Mesendoderm (in vitro differentiated cells): ENCODE data around the gene PCDH1.

Experiments used
- DNase-seq: peaks from one replicate; pipeline ENCODE4 v3.0.0; 2013
- H2AK5ac ChIP-seq: 2 replicates; pipeline ENCODE4 v1.6.1; 2013; ENCODE audit warnings: low read length, inconsistent platforms
- H2BK120ac ChIP-seq: 2 replicates; pipeline ENCODE4 v1.6.1; 2013; ENCODE audit warnings: low read depth, mild to moderate bottlenecking, low read length, moderate library complexity, mixed read lengths
- H2BK15ac ChIP-seq: replicated peaks from 2 replicates; pipeline ENCODE4 v1.6.1; 2013; ENCODE audit warnings: low read depth, mild to moderate bottlenecking, moderate library complexity
- H2BK5ac ChIP-seq: 2 replicates; pipeline ENCODE4 v1.6.1; 2013; ENCODE audit warnings: low read length, inconsistent platforms
- H3K18ac ChIP-seq: 2 replicates; pipeline ENCODE4 v1.6.1; 2013; ENCODE audit warnings: mild to moderate bottlenecking, low read length, mixed read lengths
- H3K23ac ChIP-seq: one replicate; pipeline ENCODE4 v1.6.1; 2013; ENCODE audit warnings: low read length
- H3K27ac ChIP-seq: 2 replicates; pipeline ENCODE4 v1.5.1; 2013; ENCODE audit warnings: low read depth, mild to moderate bottlenecking, inconsistent platforms, low read length, moderate library complexity
- H3K27me3 ChIP-seq: 2 replicates; pipeline ENCODE4 v1.6.1; 2013; ENCODE audit warnings: low read length, control low read depth, mild to moderate bottlenecking, inconsistent platforms; ENCODE audit not compliant: insufficient read depth, poor library complexity
- H3K36me3 ChIP-seq: 2 replicates; pipeline ENCODE4 v1.6.1; 2013; ENCODE audit warnings: low read length, inconsistent platforms; ENCODE audit not compliant: control insufficient read depth, insufficient read depth
- H3K4ac ChIP-seq: one replicate; pipeline ENCODE4 v1.6.1; 2013; ENCODE audit warnings: low read depth, mild to moderate bottlenecking, low read length, moderate library complexity
- H3K4me1 ChIP-seq: 2 replicates; pipeline ENCODE4 v1.6.1; 2013; ENCODE audit warnings: low read depth, low read length, inconsistent platforms; ENCODE audit not compliant: control insufficient read depth
- H3K4me2 ChIP-seq: 2 replicates; pipeline ENCODE4 v1.6.1; 2013; ENCODE audit warnings: low read length
- H3K4me3 ChIP-seq: 2 replicates; pipeline ENCODE4 v1.5.1; 2013; ENCODE audit warnings: mild to moderate bottlenecking, low read length
- H3K56ac ChIP-seq: one replicate; pipeline ENCODE4 v1.6.1; 2013; ENCODE audit warnings: low read length
- H3K79me1 ChIP-seq: 2 replicates; pipeline ENCODE4 v1.6.1; 2013; ENCODE audit warnings: low read length, inconsistent platforms
- H3K79me2 ChIP-seq: 2 replicates; pipeline ENCODE4 v1.6.1; 2013; ENCODE audit warnings: mild to moderate bottlenecking, low read length; ENCODE audit not compliant: control insufficient read depth, insufficient read depth
- H3K9ac ChIP-seq: 2 replicates; pipeline ENCODE4 v1.6.1; 2013; ENCODE audit warnings: low read length, inconsistent platforms
- H4K5ac ChIP-seq: one replicate; pipeline ENCODE4 v1.6.1; 2013; ENCODE audit warnings: low read length
- H4K8ac ChIP-seq: one replicate; pipeline ENCODE4 v1.6.1; 2013; ENCODE audit warnings: low read depth, mild to moderate bottlenecking, control low read depth, low read length, moderate library complexity
- WGBS: extraction: QIAGEN DNeasy Blood & Tissue Kit; methylation state at CpG from one replicate; pipeline ENCODE4 v1.1.7; 2013; ENCODE audit warnings: low lambda C conversion rate, missing lambda C conversion rate; ENCODE audit not compliant: insufficient coverage; ENCODE audit errors: extremely low coverage; 5-methylcytosine and 5-hydroxymethylcytosine counted together

The PCDH1 gene

DNA sequence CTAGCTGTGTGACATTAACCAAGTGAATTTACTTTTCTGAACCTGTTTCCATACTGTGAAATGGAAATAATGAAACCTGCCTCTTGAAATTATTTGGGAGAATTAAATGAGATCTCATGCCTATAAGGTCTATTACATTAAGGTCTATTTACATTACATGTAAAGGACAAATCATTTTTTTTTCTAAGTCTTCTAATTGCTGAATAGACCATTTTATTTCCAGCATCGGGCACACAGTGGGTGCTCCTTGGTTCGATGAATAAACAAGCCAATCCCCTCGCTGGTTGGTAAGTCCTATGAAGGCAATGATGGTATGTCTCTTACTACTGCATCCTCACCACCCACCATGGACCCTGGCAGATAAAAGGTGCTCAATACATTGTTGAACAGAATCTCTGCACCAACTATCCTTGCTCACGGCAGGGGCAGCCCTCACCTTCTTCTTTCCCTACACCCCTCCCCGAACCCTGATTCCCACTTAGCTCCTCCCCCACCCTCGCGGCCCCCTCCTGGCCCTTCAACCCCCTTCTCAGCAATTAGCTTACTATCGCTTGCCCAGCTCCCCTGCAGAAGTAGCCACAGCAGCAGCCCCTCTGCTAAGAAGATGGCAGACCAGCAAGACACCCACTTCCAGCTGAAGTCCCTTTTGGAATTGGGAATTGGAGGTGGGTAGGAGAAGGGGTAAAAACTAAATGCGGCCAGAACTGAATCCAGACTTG is 3.0 kb downstream of the PCDH1 start:
- H3K18ac ChIP-seq = peak overlapping the region; percentile 18
- no peak overlapping the region for H3K4me3 ChIP-seq
- peak overlapping the region; percentile 99 for H3K4me2 ChIP-seq
- H3K79me1 ChIP-seq = peaks cover 21% of the 10 kb centered on the region
- peak overlapping the region; percentile 87 for H3K56ac ChIP-seq
- H3K23ac ChIP-seq = peak overlapping the region; percentile 57
- H3K79me2 ChIP-seq = peaks cover 43% of the 10 kb centered on the region
- no peaks in the 10 kb centered on the region for H3K27me3 ChIP-seq
- H3K27ac ChIP-seq = no peak overlapping the region
- DNase-seq = no peak
- no peaks in the 10 kb centered on the region for H3K36me3 ChIP-seq
- H3K4me1 ChIP-seq = peaks cover 27% of the 10 kb centered on the region
- H2BK15ac ChIP-seq = no peak overlapping the region
- no peak overlapping the region for H2BK5ac ChIP-seq
- H3K9ac ChIP-seq = peak overlapping the region; percentile 92
- no peak overlapping the region for H4K8ac ChIP-seq
- H4K5ac ChIP-seq = no peak overlapping the region
- no CpG with 5 or more reads among the region's 9 CpGs for WGBS
- H2AK5ac ChIP-seq = no peak overlapping the region
- H3K4ac ChIP-seq = no peak overlapping the region
- no peak overlapping the region for H2BK120ac ChIP-seq

DNA sequence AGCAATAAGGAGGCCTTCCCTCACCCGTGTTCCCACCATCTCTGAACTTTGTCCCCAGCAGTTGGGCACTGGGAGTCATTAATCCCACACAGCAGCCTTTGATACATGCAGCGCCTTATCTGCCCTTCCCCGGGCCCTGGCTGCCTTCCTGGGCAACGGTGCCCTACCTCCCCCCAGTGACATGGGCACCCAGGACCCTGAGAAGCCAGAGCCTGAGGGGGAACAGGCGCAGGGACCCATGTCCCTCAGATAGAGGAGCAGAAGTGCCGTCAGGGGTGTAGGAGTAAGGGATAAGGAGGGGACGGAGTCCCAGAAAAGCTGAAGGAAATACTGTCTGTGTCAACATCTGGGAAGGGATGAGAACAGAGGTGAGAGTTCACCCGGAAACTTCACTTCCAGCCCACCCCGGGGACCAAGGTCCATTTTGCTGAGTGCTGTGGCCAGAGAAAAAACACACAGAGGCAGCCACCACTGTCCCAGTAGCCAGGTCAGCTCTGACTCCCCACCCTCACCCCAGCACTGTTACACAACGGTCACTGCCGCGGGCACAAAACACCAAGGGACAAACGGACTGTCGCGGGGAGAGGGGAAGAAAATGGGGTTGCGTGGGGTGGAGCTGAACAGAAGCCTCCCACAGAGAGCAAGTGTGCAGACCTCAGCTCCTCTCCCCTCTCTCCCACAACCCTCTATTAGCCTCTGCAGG is 3.8 kb downstream of the PCDH1 start:
- no peak for DNase-seq
- Histone ChIP-seq H4K5ac (no peak overlapping the region), H3K23ac (no peak overlapping the region), H3K4me1 (peaks cover 32% of the 10 kb centered on the region), H3K27ac (no peak overlapping the region), H4K8ac (no peak overlapping the region), H2AK5ac (peak overlapping the region; percentile 88), H3K79me2 (peaks cover 49% of the 10 kb centered on the region), H3K36me3 (no peaks in the 10 kb centered on the region), H3K56ac (peak overlapping the region; percentile 75), H3K79me1 (peaks cover 29% of the 10 kb centered on the region), H3K4ac (no peak overlapping the region), H3K4me2 (no peak overlapping the region), H3K9ac (peak overlapping the region; percentile 24), H2BK120ac (no peak overlapping the region), H2BK15ac (no peak overlapping the region), H3K18ac (no peak overlapping the region), H3K4me3 (no peak overlapping the region), H2BK5ac (no peak overlapping the region), H3K27me3 (no peaks in the 10 kb centered on the region)
- WGBS = no CpG with 5 or more reads among the region's 16 CpGs

DNA sequence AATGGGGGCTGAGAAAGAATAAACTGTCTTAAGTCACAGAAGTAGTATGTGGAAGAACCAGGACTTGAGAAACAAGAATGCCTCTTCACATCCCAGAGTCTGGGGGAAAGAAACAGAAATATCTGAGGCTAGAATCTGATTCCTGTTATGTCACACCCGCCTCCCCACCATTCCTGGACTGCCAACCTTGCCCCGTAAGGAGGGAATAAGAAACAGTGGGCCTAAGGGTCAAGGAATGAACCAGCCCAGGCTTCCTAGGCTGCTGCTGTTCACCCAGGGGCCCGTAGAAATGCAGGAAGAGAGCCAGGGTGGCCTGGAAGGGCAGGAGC is 4.3 kb downstream of the PCDH1 start:
- Histone ChIP-seq H3K4me1 (peaks cover 32% of the 10 kb centered on the region), H2BK120ac (no peak overlapping the region), H3K4me2 (no peak overlapping the region), H3K36me3 (no peaks in the 10 kb centered on the region), H4K5ac (no peak overlapping the region), H3K27ac (no peak overlapping the region), H3K9ac (no peak overlapping the region), H3K79me2 (peaks cover 49% of the 10 kb centered on the region), H3K4ac (no peak overlapping the region), H3K79me1 (peaks cover 29% of the 10 kb centered on the region), H3K56ac (peak overlapping the region; percentile 75), H2BK5ac (no peak overlapping the region), H3K4me3 (no peak overlapping the region), H2BK15ac (no peak overlapping the region), H3K18ac (no peak overlapping the region), H3K27me3 (no peaks in the 10 kb centered on the region), H3K23ac (no peak overlapping the region), H2AK5ac (no peak overlapping the region), H4K8ac (no peak overlapping the region)
- no CpG with 5 or more reads among the region's 3 CpGs for WGBS
- no peak for DNase-seq

DNA sequence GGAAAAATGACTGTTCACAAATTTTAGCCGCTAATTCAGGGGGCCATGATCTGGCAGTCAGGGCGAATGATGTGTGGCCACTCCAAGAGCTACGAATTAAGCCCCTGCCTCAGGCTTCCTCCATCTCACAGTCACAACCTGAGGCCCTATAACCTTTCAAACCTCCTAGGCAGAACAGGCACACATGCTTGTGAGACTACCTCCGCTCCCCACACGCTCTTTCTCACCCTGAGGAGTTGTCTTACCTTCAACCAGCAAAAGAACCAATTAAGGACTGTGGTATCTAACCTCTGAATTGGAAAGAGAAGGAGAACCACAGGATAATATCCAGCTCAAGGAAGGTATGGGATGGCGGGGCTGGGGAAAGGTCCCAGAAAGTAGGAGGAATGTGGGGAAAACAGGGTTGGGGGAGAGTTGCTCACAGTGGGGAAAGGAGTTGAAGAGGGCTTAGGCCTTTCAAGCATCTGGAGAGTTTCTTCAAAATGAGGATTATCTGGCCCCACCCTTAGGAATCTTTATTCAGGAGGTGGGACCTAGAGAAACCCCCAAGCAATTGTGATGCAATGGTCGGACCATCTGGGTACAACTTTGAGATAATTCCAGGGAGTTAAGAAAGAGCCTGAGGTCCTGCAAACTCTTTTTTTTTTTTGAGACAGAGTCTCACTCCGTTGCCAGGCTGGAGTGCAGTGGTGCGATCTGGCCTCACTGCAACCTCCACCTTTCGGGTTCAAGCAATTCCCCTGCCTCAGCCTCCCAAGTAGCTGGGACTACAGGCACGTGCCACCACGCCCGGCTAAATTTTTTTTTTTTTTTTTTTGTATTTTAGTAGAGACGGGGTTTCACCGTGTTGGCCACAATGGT is 5.5 kb downstream of the PCDH1 start:
- Histone ChIP-seq H3K4me2 (no peak overlapping the region), H3K9ac (peak overlapping the region; percentile 39), H2BK120ac (no peak overlapping the region), H3K27ac (peak overlapping the region; percentile 35), H3K4me3 (no peak overlapping the region), H3K27me3 (no peaks in the 10 kb centered on the region), H2BK5ac (peak overlapping the region; percentile 77), H3K4me1 (peaks cover 32% of the 10 kb centered on the region), H3K4ac (no peak overlapping the region), H3K36me3 (no peaks in the 10 kb centered on the region), H3K56ac (peak overlapping the region; percentile 77), H4K8ac (no peak overlapping the region), H2BK15ac (no peak overlapping the region), H3K79me2 (peaks cover 49% of the 10 kb centered on the region), H3K18ac (no peak overlapping the region), H4K5ac (no peak overlapping the region), H3K79me1 (peaks cover 31% of the 10 kb centered on the region), H2AK5ac (peak overlapping the region; percentile 10), H3K23ac (peak overlapping the region; percentile 86)
- DNase-seq = peak; percentile 93
- WGBS = no CpG with 5 or more reads among the region's 15 CpGs

DNA sequence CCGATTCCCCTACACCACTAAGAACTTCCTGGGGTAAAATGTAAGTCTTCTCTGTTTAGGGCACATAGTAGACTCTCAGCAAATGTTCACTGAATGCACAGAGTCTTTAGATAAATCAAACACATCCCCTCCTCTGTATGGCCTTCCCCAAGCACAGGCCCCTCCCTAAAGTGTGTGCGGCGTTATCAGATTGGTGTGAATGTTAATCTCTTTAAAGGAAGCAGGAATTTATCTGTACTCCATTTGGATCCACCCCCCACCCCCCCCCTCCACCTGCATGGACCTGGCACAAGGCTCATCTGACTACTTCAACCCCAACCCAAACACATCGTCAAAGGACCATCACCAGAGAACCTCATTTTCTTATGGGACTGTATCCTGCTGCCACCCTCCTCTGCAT is 6.3 kb downstream of the PCDH1 start:
- Histone ChIP-seq H3K36me3 (no peaks in the 10 kb centered on the region), H3K4me3 (no peak overlapping the region)

More for the DNA sequence above, 6.3 kb downstream of the PCDH1 start:
- no peak overlapping the region for H3K23ac ChIP-seq
- H2AK5ac ChIP-seq = no peak overlapping the region
- H3K27ac ChIP-seq = no peak overlapping the region
- no peak overlapping the region for H4K5ac ChIP-seq
- DNase-seq = no peak
- H3K4me1 ChIP-seq = peaks cover 27% of the 10 kb centered on the region
- H3K4me2 ChIP-seq = no peak overlapping the region
- H3K56ac ChIP-seq = peak overlapping the region; percentile 30
- H3K18ac ChIP-seq = no peak overlapping the region
- H3K4ac ChIP-seq = no peak overlapping the region
- whole genome bisulfite sequencing = no CpG with 5 or more reads among the region's 4 CpGs
- H2BK15ac ChIP-seq = no peak overlapping the region
- H3K27me3 ChIP-seq = no peaks in the 10 kb centered on the region
- H2BK120ac ChIP-seq = no peak overlapping the region
- peaks cover 26% of the 10 kb centered on the region for H3K79me1 ChIP-seq
- no peak overlapping the region for H3K9ac ChIP-seq
- peaks cover 42% of the 10 kb centered on the region for H3K79me2 ChIP-seq
- no peak overlapping the region for H2BK5ac ChIP-seq
- H4K8ac ChIP-seq = no peak overlapping the region
